Lung (tissue), 12 donors: ENCODE results near the gene IL21. TPM values are rescaled to one million over a fixed set of nuclear protein-coding genes. Genes with fewer than 3 reads are reported as not detected.
"Not testable (repeated sequence)": the region's sequence is repeated elsewhere in the genome, so short reads cannot be mapped to it uniquely, and the experiment has no call there.

ENCODE experiments used
- ATAC-seq: fragments of 200-7000 bp; cut with Tn5 transposase; one replicate; pipeline ENCODE4 v1.9.1; 2020; ENCODE audit warnings: moderate number of reproducible peaks; ENCODE audit not compliant: insufficient read depth, low FRiP score
- DNase-seq, 3 donors: peaks; one replicate each; pipeline ENCODE4 v3.0.0-alpha.2; 2013 to 2017
- H3K27ac ChIP-seq, 2 donors: one replicate each; pipeline ENCODE4 v1.5.1; 2013; ENCODE audit warnings: mild to moderate bottlenecking in 2 of 2, moderate library complexity in 2 of 2, control low read depth in 1 of 2, inconsistent platforms in 1 of 2, low read depth in 1 of 2, low read length in 1 of 2
- H3K27me3 ChIP-seq, 3 donors: one replicate each; pipeline ENCODE4 v1.5.1; 2013; ENCODE audit warnings: low read length in 2 of 3; ENCODE audit not compliant: control insufficient read depth in 3 of 3, insufficient read depth in 3 of 3
- H3K36me3 ChIP-seq, 4 donors: one replicate each; pipeline ENCODE4 v1.5.1; 2013; ENCODE audit warnings: low read length in 4 of 4, mild to moderate bottlenecking in 1 of 4, moderate library complexity in 1 of 4; ENCODE audit not compliant: control insufficient read depth in 4 of 4, insufficient read depth in 4 of 4
- H3K4me1 ChIP-seq, 5 donors: one replicate each; pipeline ENCODE4 v1.5.1; 2013; ENCODE audit warnings: low read length in 5 of 5, mild to moderate bottlenecking in 2 of 5, moderate library complexity in 1 of 5; ENCODE audit not compliant: control insufficient read depth in 5 of 5, insufficient read depth in 5 of 5
- H3K4me3 ChIP-seq: one replicate; pipeline ENCODE4 v1.5.1; 2013; ENCODE audit warnings: mild to moderate bottlenecking, control low read depth, moderate library complexity
- H3K9ac ChIP-seq, 2 donors: one replicate each; pipeline ENCODE4 v1.5.1; 2013; ENCODE audit warnings: low read length in 2 of 2, control low read depth in 1 of 2; ENCODE audit not compliant: insufficient read depth in 1 of 2
- H3K9me3 ChIP-seq, 4 donors: one replicate each; pipeline ENCODE4 v1.5.1; 2013; ENCODE audit warnings: low read length in 3 of 4, mild to moderate bottlenecking in 1 of 4, moderate library complexity in 1 of 4; ENCODE audit not compliant: control insufficient read depth in 4 of 4, insufficient read depth in 3 of 4
- CTCF ChIP-seq: IDR thresholded peaks from 2 replicates; pipeline ENCODE4 v1.5.1; 2012; ENCODE audit warnings: mild to moderate bottlenecking; ENCODE audit errors: control extremely low read depth, extremely low read depth
- WGBS, 2 donors: extraction: QIAGEN DNeasy Blood & Tissue Kit; methylation state at CpG; one replicate each; pipeline ENCODE4 v1.1.7; 2013; 5-methylcytosine and 5-hydroxymethylcytosine counted together
- polyA plus RNA-seq, 2 donors: library from polyadenylated mRNA; stranded (reverse); fragments of 200-250 nt; gene quantifications; one replicate each; pipeline ENCODE4 v1.2.1, GENCODE V29; 2013
- total RNA-seq, 2 donors: library from RNA; depleted of rRNA in 1 of 2; stranded (reverse); fragments of >200 nt in 1 of 2; gene quantifications; one replicate each; pipeline ENCODE4 v1.2.1, GENCODE V29; 2014 to 2021
- donor health status: control.
- donor health status: control.
- donor health status: Bipolar disorder and iron deficiency.
- donor health status: healthy.
- donor health status: DM: yes; HTN: yes; CAD: no.

Gene IL21
- total and polyA plus RNA-seq, 4 donors: 0.02 to 0.26 TPM; not detected in 2

GRCh38 chr4:122658818-122659295, 38.0 kb upstream of the IL21 start:
- Histone ChIP-seq H3K27me3 (no peaks in the 10 kb centered on the region), H3K36me3 (no peaks in the 10 kb centered on the region), H3K27ac (no peak overlapping the region), H3K4me1 (no peaks in the 10 kb centered on the region), H3K9ac (no peak overlapping the region), H3K4me3 (no peak overlapping the region), H3K9me3 (no peaks in the 10 kb centered on the region)
- no peak for TF ChIP-seq CTCF
- no peak for DNase-seq
- 52 to 57% methylated on average over 1 of the region's 1 CpG for WGBS, 2 donors
- no peak for ATAC-seq

- no peaks in the 10 kb centered on the region for H3K9me3 ChIP-seq
- no peak for ATAC-seq
- WGBS, 2 donors: 88 to 94% methylated on average over 2 of the region's 2 CpGs
Measured at GRCh38 chr4:122658377-122658776, 37.5 kb upstream of the IL21 start.

GRCh38 chr4:122657553-122657952, 36.7 kb upstream of the IL21 start:
- ATAC-seq: no peak
- TF ChIP-seq CTCF: no peak
- no peak for DNase-seq
- Histone ChIP-seq H3K9ac (no peak overlapping the region), H3K9me3 (no peaks in the 10 kb centered on the region), H3K4me1 (no peaks in the 10 kb centered on the region), H3K27me3 (no peaks in the 10 kb centered on the region), H3K4me3 (no peak overlapping the region), H3K27ac (no peak overlapping the region), H3K36me3 (no peaks in the 10 kb centered on the region)
- 88 to 90% methylated on average over 1 of the region's 1 CpG for WGBS, 2 donors

More at GRCh38 chr4:122658377-122658776, 37.5 kb upstream of the IL21 start:
- no peaks in the 10 kb centered on the region for H3K36me3 ChIP-seq
- H3K27ac ChIP-seq: no peak overlapping the region
- H3K4me3 ChIP-seq: no peak overlapping the region
- no peak for DNase-seq
- H3K9ac ChIP-seq: no peak overlapping the region
- H3K27me3 ChIP-seq: no peaks in the 10 kb centered on the region
- no peak for TF ChIP-seq CTCF
- H3K4me1 ChIP-seq: no peaks in the 10 kb centered on the region

GRCh38 chr4:122656583-122656982, 35.7 kb upstream of the IL21 start:
- not testable (repeated sequence) for H3K4me1 ChIP-seq, H3K4me3 ChIP-seq, DNase-seq, H3K27me3 ChIP-seq, H3K9ac ChIP-seq, H3K27ac ChIP-seq, H3K9me3 ChIP-seq, ATAC-seq, H3K36me3 ChIP-seq
- WGBS, 2 donors: 77 to 85% methylated on average over 4 of the region's 5 CpGs
